ENCODE results near the gene GP1BA.

GRCh38 chr17:4901108-4901647 is 30.9 kb upstream of the GP1BA start:
- TF ChIP-seq CTCF (IDR thresholded peaks at IDR 0.05), result no peak
- no peak for TF ChIP-seq POLR2A (IDR thresholded peaks at IDR 0.05)
